Bone marrow (tissue), 2 donors: Measurements from ENCODE around the gene RP2.
A peak's percentile ranks its signal among the peaks of the same experiment; 100 is the strongest.

Source experiments
- DNase-seq, 2 donors: peaks; one replicate each; lab custom pipeline; 2025; lab: John Stamatoyannopoulos, UW

Gene RP2

GRCh38 chrX:46836701-46837557 lies at the start of gene RP2:
Gene RP2 (plus strand): TSS chrX:46837043. CDS start chrX:46837101, 58 bp downstream.
- DNase-seq = peak; percentile 43 to 84

- no peak for DNase-seq
These were observed 47.9 kb upstream of the RP2 start for GRCh38 chrX:46788902-46789301.

- peak; percentile 5 to 84 for DNase-seq
These were observed 44.7 kb upstream of the RP2 start for GRCh38 chrX:46791927-46792809.

- DNase-seq = no peak
These were observed 44.0 kb upstream of the RP2 start for GRCh38 chrX:46792810-46793188.

GRCh38 chrX:46793386-46794143 lies 43.3 kb upstream of the RP2 start:
- no peak for DNase-seq

GRCh38 chrX:46796574-46797191 lies 40.2 kb upstream of the RP2 start:
- DNase-seq = peak; percentile 16 to 55

- DNase-seq = no peak
These were observed 33.7 kb upstream of the RP2 start for GRCh38 chrX:46803140-46803539.

- no peak for DNase-seq
These were observed 31.6 kb upstream of the RP2 start for GRCh38 chrX:46805270-46805669.

GRCh38 chrX:46811121-46811520 lies 25.7 kb upstream of the RP2 start:
- DNase-seq = no peak

GRCh38 chrX:46812445-46812844 lies 24.4 kb upstream of the RP2 start:
- no peak for DNase-seq

GRCh38 chrX:46814966-46815365 lies 21.9 kb upstream of the RP2 start:
- DNase-seq = no peak

- DNase-seq = no peak
These were observed 17.7 kb upstream of the RP2 start for GRCh38 chrX:46819136-46819535.

- DNase-seq = no peak
These were observed 16.3 kb upstream of the RP2 start for GRCh38 chrX:46820391-46821100.

GRCh38 chrX:46823481-46823880 lies 13.4 kb upstream of the RP2 start:
- no peak for DNase-seq

GRCh38 chrX:46831765-46832327 lies 5.0 kb upstream of the RP2 start:
- no peak for DNase-seq

GRCh38 chrX:46837558-46838485 lies 979 bp downstream of the RP2 start:
- DNase-seq = peak in 1 of 2 donors; percentile 15

- DNase-seq = no peak
These were observed 1.6 kb downstream of the RP2 start for GRCh38 chrX:46838486-46838870.

- no peak for DNase-seq
These were observed 2.2 kb downstream of the RP2 start for GRCh38 chrX:46838974-46839480.

- no peak for DNase-seq
These were observed 4.1 kb downstream of the RP2 start for GRCh38 chrX:46840946-46841345.
